SU-DHL-6 (cell line): ENCODE data around the gene CYP19A1.

Experiments
- H2AFZ ChIP-seq: fragments of 200-600 bp; sonication (generic); 2 replicates; pipeline ENCODE4 v1.6.1; 2014; ENCODE audit warnings: low read depth, mild to moderate bottlenecking, moderate library complexity, mixed read lengths, antibody characterized with exemption, low read length; ENCODE audit not compliant: severe bottlenecking
- H3F3A ChIP-seq: fragments of 200-600 bp; shearing (Covaris generic); 2 replicates; pipeline ENCODE4 v1.6.0; 2016; ENCODE audit warnings: antibody characterized with exemption, mild to moderate bottlenecking; ENCODE audit not compliant: insufficient read depth
- H3K27ac ChIP-seq: fragments of 200-600 bp; sonication (generic); 2 replicates; pipeline ENCODE4 v1.5.1; 2016; ENCODE audit warnings: low read depth, mild to moderate bottlenecking, low read length, moderate library complexity, mixed read lengths
- H3K27me3 ChIP-seq: fragments of 200-600 bp; sonication (generic), shearing (Covaris generic); 2 replicates; pipeline ENCODE4 v1.6.0; 2014; ENCODE audit warnings: mild to moderate bottlenecking, low read length
- H3K36me3 ChIP-seq: fragments of 200-600 bp; sonication (generic); 2 replicates; pipeline ENCODE4 v1.6.1; 2014; ENCODE audit warnings: mild to moderate bottlenecking, low read length, mixed read lengths
- H3K4me2 ChIP-seq: fragments of 300-600, 200-600 bp; shearing (Covaris generic), sonication (generic); 2 replicates; pipeline ENCODE4 v1.6.0; 2014; ENCODE audit warnings: low read length, low read depth, mild to moderate bottlenecking; ENCODE audit not compliant: poor library complexity, severe bottlenecking
- H3K4me3 ChIP-seq: fragments of 200-600 bp; sonication (generic); 2 replicates; pipeline ENCODE4 v1.5.1; 2014; ENCODE audit warnings: antibody characterized with exemption, low read length, mild to moderate bottlenecking, mixed read lengths; ENCODE audit not compliant: insufficient read depth, poor library complexity, severe bottlenecking
- H3K79me2 ChIP-seq: fragments of 200-600 bp; sonication (generic); 2 replicates; pipeline ENCODE4 v1.6.1; 2014; ENCODE audit warnings: mild to moderate bottlenecking, low read length, moderate library complexity; ENCODE audit not compliant: insufficient read depth
- H3K9ac ChIP-seq: fragments of 200-600 bp; sonication (generic); 2 replicates; pipeline ENCODE4 v1.7.0; 2014; ENCODE audit warnings: mild to moderate bottlenecking, low read length
- H3K9me2 ChIP-seq: fragments of 200-600 bp; sonication (generic); replicated peaks from 2 replicates; pipeline ENCODE4 v1.6.1; 2014; ENCODE audit warnings: low read length; ENCODE audit not compliant: insufficient read depth
- H3K9me3 ChIP-seq: fragments of 200-600 bp; sonication (generic); 2 replicates; pipeline ENCODE4 v1.6.1; 2014; ENCODE audit warnings: low read length, mixed read lengths; ENCODE audit not compliant: insufficient read depth
- H4K20me1 ChIP-seq: fragments of 200-600 bp; sonication (generic); 2 replicates; pipeline ENCODE4 v1.6.1; 2014; ENCODE audit warnings: low read depth, mild to moderate bottlenecking, antibody characterized with exemption, low read length, moderate library complexity, mixed read lengths
- EZH2phosphoT487 ChIP-seq: fragments of 200-600 bp; sonication (generic), shearing (Covaris generic); conservative IDR thresholded peaks from 2 replicates; pipeline ENCODE4 v1.6.1; 2018; ENCODE audit warnings: mild to moderate bottlenecking, antibody characterized with exemption, low read length, moderate library complexity, mixed read lengths
- TF ChIP-seq, protein P1 (sequence below): fragments of 200-600 bp; sonication (generic); IDR thresholded peaks from one replicate; pipeline ENCODE4 v1.5.1; 2017; ENCODE audit warnings: antibody characterized with exemption, mild to moderate bottlenecking, low read length, moderate library complexity; ENCODE audit not compliant: insufficient read depth, poor library complexity, severe bottlenecking

Gene CYP19A1

DNA sequence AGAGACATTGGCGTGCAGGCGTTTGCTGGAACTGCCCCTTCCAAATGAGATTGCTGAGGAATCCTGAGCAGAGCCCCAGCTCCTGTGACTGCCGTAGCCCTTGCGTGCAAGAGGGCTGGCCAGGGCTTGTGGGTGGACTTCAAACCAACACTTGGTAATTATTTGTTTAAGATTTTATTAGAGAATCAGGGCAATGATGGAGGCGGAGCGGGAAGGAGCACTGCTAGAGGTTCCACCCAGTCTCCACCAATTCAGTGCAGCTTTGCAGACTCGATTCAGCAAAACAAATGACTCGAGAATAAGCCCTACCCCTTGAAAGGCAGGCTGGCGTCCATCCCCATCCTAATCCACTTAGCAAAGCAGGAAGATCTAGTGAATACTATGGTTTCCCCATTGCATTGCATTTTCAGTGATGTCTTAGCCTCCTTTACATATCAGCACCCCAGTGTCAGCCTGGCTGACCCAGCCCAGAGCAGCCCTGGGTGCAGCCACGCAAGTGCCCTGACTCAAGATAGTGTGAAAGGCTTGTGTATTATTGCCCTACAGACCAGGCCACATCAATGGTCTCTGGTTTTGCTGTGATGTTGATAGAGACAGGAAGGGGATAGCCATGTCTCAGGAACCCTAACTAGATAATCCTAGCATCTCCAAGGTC is 29.1 kb upstream of the CYP19A1 start:
- Histone ChIP-seq H3K4me2 (no peak overlapping the region), H2AFZ (no peak overlapping the region), H4K20me1 (no peaks in the 10 kb centered on the region), H3K4me3 (no peak overlapping the region), H3K9me2 (no peaks in the 10 kb centered on the region), H3K27ac (no peak overlapping the region), H3K9me3 (no peaks in the 10 kb centered on the region), H3K9ac (no peak overlapping the region), H3K36me3 (no peaks in the 10 kb centered on the region), H3K79me2 (no peaks in the 10 kb centered on the region), H3K27me3 (no peaks in the 10 kb centered on the region), H3F3A (no peaks in the 10 kb centered on the region)
- no peak for TF ChIP-seq EZH2phosphoT487
- TF ChIP-seq, protein P1, sequence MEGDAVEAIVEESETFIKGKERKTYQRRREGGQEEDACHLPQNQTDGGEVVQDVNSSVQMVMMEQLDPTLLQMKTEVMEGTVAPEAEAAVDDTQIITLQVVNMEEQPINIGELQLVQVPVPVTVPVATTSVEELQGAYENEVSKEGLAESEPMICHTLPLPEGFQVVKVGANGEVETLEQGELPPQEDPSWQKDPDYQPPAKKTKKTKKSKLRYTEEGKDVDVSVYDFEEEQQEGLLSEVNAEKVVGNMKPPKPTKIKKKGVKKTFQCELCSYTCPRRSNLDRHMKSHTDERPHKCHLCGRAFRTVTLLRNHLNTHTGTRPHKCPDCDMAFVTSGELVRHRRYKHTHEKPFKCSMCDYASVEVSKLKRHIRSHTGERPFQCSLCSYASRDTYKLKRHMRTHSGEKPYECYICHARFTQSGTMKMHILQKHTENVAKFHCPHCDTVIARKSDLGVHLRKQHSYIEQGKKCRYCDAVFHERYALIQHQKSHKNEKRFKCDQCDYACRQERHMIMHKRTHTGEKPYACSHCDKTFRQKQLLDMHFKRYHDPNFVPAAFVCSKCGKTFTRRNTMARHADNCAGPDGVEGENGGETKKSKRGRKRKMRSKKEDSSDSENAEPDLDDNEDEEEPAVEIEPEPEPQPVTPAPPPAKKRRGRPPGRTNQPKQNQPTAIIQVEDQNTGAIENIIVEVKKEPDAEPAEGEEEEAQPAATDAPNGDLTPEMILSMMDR, result no peak

DNA sequence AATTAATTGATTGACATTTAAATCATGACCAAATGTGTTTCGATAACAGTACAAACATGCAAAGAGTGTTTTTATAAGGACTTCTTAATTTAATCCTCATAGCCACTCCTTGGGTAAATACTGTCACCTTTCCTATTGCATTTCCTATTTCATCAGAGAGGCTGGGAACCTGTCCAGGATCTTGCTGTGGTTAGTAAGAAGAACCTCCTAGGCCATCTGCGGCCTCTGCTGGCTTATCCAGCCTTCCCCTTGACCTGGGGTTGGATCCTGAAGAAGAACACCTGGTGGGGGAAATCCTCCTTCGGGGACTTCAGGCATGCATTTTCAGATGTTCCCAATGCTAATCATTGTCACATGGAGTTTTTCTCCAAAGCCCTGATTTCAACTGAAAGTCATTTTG is 28.5 kb upstream of the CYP19A1 start:
- H3K9me2 ChIP-seq, result no peaks in the 10 kb centered on the region
- H3K4me2 ChIP-seq, result no peak overlapping the region
- H4K20me1 ChIP-seq, result no peaks in the 10 kb centered on the region
- no peaks in the 10 kb centered on the region for H3K27me3 ChIP-seq
- H3F3A ChIP-seq, result no peaks in the 10 kb centered on the region
- no peaks in the 10 kb centered on the region for H3K36me3 ChIP-seq
- no peaks in the 10 kb centered on the region for H3K9me3 ChIP-seq
- no peaks in the 10 kb centered on the region for H3K79me2 ChIP-seq
- TF ChIP-seq, protein P1, result no peak
- TF ChIP-seq EZH2phosphoT487, result no peak
- no peak overlapping the region for H2AFZ ChIP-seq
- H3K9ac ChIP-seq, result no peak overlapping the region
- no peak overlapping the region for H3K4me3 ChIP-seq
- no peak overlapping the region for H3K27ac ChIP-seq

DNA sequence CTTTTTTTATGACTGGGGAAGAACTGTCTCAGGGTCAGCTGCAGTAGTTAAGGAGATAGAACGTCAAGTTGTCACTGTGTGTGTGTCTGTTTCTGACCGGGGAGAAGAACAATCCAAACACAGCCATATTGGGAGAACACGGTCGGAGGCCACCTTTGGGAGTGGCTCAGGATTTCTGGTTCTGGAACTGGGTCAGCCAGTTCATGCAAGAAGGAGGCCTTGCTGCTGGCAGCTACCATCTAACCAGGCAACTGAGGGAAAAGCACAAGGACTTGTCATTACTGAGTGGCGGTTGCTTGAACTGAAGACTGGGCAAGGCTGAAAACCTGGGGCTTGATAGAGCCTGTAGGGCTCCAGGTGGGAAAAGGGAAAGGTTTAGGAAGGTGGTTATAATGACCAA is 27.7 kb upstream of the CYP19A1 start:
- Histone ChIP-seq H3K9me3 (no peaks in the 10 kb centered on the region), H3K36me3 (no peaks in the 10 kb centered on the region), H3F3A (no peaks in the 10 kb centered on the region), H3K27ac (no peak overlapping the region), H3K9me2 (no peaks in the 10 kb centered on the region), H3K9ac (no peak overlapping the region), H3K4me2 (no peak overlapping the region), H3K27me3 (no peaks in the 10 kb centered on the region), H3K79me2 (no peaks in the 10 kb centered on the region), H3K4me3 (no peak overlapping the region), H2AFZ (no peak overlapping the region), H4K20me1 (no peaks in the 10 kb centered on the region)
- TF ChIP-seq, protein P1, result no peak
- TF ChIP-seq EZH2phosphoT487, result no peak
